GM08714 (cell line): ENCODE data around the gene RAB10.

Experiments used
- H3K4me3 ChIP-seq: fragments of 200-500 bp; sonication (Bioruptor generic); 2 replicates; pipeline ENCODE4 v1.5.1; 2014; ENCODE audit warnings: mild to moderate bottlenecking, low read length, inconsistent platforms
- ZNF274 ChIP-seq: IDR thresholded peaks from 2 replicates; pipeline ENCODE4 v1.6.1; 2012; ENCODE audit warnings: mild to moderate bottlenecking, low read depth, low read length

RAB10 gene

DNA sequence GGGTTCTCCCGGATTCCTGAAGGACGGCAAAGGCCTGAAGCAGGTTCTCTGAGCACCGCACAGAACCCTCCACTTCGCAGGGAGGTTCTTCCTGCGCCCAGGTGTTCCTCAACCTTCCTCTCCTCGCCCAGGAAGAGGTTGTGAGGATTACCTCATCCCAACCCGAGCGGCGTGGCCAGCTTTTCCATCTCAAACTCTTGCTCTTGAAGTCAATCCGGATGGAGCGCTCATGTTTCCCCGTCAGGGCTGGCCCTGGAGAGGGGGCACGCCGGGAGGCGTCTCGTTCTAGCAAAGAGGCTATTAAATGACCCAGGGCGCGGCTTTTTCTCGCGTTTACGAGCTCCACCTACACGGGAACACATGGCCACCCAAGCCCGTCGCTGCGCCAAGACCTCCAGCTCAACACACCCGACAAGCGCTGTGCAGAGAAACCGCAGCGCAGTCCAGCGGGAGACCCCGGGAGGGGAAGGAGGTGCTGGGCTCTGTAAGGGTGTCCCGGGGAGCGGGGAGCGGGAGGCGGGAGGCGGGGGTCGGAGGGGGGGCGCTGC, 540 bp upstream of the RAB10 start:
- peak overlapping the region; percentile 73 for H3K4me3 ChIP-seq
- TF ChIP-seq ZNF274, result no peak

DNA sequence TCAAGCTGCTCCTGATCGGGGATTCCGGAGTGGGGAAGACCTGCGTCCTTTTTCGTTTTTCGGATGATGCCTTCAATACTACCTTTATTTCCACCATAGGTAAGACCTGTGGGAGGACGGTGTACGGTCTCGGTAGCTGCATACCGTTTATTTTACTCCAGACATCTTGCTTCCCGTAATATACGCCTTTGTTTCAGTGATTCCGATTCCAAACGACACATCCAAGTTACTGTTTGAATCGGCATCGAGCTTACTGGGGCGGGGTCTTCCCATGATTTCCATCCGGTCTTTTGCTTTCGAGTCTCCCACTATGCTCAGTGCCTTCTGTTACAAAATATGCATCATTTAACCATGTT, 731 bp downstream of the RAB10 start:
- no peak for TF ChIP-seq ZNF274

DNA sequence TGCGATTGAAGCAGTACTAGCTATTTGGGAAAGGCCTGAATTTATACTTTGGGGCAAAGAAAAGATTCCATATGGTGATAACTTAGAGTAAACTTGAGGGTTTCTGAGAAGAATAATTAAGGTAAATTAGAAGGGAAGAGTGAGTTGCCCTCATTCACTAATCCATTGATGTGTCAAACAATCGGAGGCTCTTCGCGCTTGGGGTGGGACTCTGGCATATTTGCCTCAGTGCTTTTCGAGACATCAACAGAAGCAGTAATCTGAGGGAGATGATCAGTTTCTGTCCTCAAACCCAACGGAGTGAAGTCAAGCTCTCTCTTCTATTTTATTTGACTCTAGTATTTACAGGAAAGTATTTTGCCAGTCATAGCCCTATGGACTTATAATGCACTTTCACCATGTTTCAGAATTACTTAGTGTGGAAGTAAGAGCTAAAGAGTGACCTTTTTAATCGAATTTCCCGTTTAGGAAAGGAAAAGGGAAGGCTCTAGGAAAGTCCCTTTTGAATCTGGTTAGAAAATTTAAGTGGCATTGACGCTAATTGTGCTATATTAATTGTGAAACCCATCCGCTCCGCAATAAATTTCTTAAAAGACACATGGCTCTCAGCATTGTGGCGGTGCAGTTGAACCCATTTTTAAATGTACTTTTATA, 1.3 kb downstream of the RAB10 start:
- H3K4me3 ChIP-seq, result peak overlapping the region; percentile 100
- no peak for TF ChIP-seq ZNF274

More for the DNA sequence above, 731 bp downstream of the RAB10 start:
- H3K4me3 ChIP-seq, result peak overlapping the region; percentile 100

DNA sequence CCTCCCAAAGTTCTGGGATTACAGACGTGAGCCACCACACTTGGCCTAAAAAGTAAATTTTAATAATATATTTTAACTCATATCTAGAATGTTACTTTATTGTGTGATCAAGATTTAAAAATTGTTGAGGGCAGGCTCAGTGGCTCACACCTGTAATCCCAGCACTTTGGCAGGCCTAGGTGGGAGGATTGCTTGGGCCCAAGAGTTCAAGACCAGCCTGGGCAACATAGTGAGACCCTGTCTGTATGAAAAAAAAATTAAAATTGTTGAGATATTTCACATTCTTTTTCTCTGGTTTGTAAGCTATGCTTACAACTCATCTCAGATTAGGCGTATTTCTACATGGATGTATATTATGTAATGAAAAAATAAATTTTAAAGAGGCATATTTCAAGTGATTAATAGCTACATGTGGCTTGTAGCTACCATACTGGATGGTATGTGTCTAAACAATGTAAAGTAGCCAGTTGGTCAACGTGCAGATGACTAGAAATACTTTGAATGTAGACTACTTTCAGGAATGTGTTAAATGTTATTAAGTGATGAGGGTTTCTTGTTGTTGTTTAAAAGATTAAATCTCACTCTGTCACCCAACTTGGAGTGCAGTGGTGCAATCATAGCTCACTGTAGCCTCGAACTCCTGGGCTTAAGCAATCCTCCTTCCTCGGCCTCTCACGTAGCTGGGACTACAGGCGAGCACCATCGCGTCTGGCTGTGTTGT, 5.9 kb downstream of the RAB10 start:
- TF ChIP-seq ZNF274, result no peak
- no peak overlapping the region for H3K4me3 ChIP-seq

DNA sequence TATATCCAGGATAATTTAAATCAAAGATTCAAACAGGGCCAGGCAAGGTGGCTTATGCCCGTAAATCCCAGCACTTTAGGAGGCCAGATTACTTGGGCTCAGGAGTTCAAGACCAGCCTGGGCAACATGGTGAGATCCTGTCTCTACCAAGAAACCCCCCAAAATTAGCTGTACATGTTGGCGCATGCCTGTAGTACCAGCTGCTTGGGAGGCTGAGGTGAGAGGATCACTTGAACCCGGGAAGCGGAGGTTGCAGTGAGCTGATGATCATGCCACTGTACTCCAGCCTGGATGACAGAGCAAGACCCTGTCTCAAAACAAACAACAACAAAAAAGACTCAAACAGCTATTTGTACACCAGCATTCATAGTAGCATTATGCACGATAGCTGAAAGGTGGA, 9.2 kb downstream of the RAB10 start:
- H3K4me3 ChIP-seq, result no peak overlapping the region
- TF ChIP-seq ZNF274, result no peak

DNA sequence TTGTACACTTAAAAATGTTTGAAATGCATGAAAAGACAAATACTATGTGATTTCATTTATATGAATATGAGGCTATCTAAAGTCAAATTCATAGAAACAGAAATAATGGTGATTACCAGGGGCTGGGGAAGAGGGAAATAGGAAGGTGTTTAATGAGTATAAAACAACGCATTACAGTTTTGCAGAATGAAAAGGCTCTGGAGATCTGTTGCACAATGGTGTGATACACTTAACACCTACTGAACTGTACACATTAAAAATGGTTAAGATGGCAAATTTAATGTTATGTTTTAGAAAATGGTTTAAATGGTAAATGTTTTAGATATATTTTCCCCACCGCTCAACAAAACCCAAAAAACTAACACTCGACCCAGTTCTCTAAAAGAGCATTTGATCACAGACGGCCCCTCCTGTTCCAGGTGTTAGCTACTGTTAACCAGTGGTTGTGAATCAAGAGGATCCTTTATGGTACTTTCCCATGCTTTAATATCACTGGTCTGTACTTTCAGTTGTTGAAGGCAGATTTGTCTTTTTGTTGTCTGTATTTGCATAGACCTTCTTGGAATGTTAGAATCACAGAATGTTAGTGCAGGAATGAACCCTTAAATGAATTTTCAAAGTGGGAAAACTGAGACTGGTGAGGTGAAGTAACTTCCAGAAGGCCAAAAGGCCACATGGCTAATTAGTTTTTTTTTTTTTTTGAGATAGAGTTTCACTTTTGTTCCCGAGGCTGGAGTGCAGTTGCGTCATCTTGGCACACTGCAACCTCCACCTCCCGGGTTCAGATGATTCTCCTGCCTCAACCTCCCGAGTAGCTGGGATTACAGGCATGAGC, 10.2 kb downstream of the RAB10 start:
- H3K4me3 ChIP-seq, result peak overlapping the region; percentile 9; the same call in 1 of the 2 replicates
- TF ChIP-seq ZNF274, result no peak

DNA sequence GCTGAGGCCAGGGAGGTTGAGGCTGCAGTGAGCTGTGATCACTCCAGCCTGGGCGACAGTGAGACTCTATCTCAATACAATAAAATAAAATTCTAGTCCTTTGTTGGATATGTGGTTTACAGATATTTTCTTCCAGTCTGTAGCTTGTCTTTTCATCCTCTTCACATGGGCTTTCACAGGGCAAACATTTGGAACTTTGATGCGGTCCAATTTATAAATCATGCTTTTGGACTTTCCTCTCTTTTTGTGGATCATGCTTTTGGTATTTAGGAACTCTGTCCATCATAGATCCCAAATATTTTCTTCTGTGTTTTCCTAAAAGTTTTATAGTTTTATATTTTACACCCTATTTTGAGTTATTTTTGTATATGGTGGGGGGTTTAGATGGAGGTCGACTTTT, 14.9 kb downstream of the RAB10 start:
- no peak for TF ChIP-seq ZNF274

DNA sequence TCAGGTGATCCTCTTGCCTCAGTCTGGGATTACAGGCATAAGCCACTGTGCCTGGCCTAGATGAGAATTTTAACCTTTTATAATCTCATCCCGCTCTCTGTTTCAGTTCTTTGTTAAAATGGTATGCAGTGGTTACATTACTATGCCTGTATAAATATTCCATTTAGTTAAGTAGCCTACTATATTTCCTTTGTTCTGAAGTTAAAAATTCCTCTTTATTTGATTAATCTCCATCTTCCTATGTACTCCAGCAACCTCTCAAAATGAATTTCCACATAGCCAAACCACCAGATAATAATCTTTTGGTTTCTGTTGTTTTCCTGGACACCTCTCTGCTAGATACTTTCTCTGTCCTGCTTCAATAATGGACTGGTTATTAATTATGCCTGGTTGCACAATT, 15.8 kb downstream of the RAB10 start:
- TF ChIP-seq ZNF274, result no peak
- H3K4me3 ChIP-seq, result no peak overlapping the region

More for the DNA sequence above, 14.9 kb downstream of the RAB10 start:
- no peak overlapping the region for H3K4me3 ChIP-seq

DNA sequence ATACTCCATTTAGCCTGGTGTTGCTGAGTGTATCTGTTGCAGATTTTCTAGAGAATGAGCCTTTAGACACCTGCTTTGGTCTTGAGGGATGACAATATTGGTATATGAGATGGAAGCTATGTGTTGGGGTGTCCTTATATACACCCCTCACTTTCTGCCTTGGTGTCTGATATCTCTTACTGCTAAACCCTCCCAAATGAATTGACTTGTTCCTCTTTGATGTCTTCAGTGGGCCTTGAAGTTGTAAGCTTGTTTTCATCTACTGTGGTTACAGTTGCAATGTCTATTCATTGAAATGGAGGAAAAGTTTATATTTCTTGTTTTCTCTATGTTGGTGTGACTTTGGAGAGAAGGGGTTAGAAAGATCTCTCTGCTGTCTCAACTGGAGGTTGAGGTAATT, 18.9 kb downstream of the RAB10 start:
- no peak for TF ChIP-seq ZNF274
- H3K4me3 ChIP-seq, result no peak overlapping the region

DNA sequence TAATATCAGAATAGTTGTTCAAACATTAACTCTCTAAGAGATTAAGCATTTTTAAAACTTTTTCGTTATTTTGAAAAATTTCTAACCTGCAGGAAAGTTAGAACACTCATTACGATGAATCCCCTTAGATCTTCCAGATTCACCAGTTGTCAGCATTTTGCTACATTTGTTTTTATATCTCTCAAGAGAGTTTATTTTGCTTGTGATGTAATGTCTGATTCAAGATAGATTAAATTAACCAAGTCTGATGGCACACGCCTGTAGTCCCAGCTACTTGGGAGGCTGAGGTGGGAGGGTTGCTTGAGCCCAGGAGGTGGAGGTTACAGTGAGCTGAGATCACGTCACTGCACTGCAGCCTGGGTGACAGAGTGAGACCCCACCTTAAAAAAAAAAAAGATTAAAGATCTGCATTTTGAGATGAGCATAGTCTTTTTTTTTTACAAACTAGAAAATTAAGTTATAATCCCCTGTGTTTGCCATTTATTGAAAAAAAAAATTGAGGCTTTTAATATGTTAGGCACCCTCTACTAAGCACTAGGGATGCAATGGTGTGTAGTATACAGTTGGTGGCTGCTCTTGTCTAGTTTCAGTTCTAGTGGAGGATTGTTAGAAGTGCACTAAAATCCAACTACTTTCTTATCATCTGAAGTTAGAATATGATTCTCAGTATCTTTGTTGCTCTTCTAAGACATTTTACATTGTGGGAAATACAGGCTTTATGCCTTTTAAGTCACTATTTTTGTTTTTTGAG, 20.9 kb downstream of the RAB10 start:
- no peak overlapping the region for H3K4me3 ChIP-seq
- no peak for TF ChIP-seq ZNF274

DNA sequence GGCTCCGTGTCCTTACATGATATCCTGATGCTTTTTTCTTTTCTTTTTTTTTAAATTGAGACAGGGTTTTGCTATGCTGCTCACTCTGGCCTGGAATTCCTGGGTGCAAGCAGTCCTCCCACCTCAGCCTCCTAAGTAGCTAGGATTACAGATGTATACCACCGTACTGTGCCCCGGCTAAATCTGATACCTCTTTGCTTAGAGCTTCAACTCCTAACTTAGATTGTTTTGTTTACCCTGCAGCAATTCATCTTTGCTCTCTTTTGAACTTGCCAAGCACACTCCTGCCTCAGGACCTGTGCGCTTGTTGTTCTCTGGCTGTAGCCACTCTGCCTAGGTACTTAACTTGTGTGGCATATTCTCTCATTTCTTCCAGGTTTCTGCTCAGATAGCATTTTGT, 24.5 kb downstream of the RAB10 start:
- no peak overlapping the region for H3K4me3 ChIP-seq
- no peak for TF ChIP-seq ZNF274

DNA sequence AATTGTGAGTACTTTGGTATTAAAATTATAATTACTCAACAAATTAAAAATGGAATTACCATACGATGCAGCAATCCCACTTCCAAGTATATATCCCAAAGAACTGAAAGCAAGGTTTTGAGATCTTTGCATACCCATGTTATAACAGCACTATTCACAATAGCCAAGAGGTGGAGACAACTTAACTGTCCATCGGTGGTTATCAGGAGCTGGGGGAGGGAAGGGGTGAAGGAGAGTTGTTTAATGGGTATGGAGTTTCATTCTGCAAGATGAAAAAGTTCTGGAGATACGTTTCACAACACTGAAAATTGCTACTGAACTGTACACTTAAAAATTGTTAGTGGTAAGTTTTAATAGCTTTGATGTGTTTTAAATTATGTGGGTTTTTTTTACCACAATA, 25.7 kb downstream of the RAB10 start:
- no peak for TF ChIP-seq ZNF274
- no peak overlapping the region for H3K4me3 ChIP-seq

DNA sequence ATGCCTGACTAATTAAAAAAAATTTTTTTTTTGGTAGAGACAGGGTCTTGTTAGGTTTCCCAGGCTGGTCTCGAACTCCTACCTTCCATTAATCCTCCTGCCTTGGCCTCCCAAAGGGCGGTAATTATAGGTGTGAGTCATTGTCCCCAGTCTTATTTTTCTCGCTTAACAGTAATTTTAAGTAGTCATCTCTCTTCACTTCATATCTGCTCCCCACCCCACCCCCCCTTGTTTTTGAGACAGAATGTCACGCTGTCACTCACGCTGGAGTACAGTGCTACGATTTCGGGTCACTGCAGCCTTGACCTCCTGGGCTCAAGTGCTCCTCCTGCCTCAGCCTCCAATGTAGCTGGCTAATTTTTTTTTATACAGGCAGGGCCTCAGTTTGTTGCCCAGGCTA, 27.7 kb downstream of the RAB10 start:
- no peak for TF ChIP-seq ZNF274
- H3K4me3 ChIP-seq, result no peak overlapping the region

DNA sequence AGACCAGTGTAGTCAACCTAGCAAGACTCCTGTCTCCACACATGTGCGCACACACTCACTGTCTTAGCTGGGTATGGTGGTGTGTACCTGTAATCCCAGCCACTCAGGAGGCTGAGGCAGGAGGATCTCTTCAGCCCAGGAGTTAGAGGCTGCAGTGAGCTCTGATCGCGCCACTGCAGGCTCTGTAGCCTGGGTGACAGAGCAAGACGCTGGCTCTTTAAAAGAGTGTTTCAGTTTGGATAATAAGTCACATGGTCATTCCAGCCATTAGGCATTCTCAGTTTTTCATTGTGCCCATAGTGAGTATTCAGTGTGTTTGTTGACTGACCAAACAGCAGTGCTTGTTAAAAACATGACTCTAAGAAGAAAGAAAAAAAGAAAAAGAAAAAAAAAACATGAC, 31.0 kb downstream of the RAB10 start:
- TF ChIP-seq ZNF274, result no peak
- no peak overlapping the region for H3K4me3 ChIP-seq
